GM12873 (cell line): ENCODE data around the gene SDF2L1.

Experiments used
- TF ChIP-seq, protein P1 (sequence below): IDR thresholded peaks from 2 replicates; pipeline ENCODE4 v1.5.1; 2012; ENCODE audit warnings: low read depth, mild to moderate bottlenecking, moderate library complexity, low read length, control low read depth; ENCODE audit not compliant: insufficient read depth; ENCODE audit errors: missing control alignments

The SDF2L1 gene

DNA sequence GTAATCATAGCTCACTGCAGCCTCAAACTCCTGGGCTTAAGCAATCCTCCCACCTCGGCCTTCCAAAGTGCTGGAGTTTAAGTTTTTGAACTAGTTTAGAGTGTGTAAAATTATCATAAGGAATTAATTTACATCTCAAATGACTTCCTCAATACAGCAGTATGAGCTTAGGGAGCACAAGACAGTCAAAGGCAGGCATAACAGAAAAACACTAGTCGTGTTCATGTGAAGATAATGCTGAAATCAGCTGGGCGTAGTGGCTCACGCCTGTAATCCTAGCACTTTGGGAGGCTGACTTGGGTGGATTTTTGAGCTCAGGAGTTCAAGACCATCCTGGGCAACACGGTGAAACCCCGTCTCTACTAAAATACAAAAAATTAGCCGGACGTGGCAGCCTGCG is 38.1 kb upstream of the SDF2L1 start:
- TF ChIP-seq, protein P1, sequence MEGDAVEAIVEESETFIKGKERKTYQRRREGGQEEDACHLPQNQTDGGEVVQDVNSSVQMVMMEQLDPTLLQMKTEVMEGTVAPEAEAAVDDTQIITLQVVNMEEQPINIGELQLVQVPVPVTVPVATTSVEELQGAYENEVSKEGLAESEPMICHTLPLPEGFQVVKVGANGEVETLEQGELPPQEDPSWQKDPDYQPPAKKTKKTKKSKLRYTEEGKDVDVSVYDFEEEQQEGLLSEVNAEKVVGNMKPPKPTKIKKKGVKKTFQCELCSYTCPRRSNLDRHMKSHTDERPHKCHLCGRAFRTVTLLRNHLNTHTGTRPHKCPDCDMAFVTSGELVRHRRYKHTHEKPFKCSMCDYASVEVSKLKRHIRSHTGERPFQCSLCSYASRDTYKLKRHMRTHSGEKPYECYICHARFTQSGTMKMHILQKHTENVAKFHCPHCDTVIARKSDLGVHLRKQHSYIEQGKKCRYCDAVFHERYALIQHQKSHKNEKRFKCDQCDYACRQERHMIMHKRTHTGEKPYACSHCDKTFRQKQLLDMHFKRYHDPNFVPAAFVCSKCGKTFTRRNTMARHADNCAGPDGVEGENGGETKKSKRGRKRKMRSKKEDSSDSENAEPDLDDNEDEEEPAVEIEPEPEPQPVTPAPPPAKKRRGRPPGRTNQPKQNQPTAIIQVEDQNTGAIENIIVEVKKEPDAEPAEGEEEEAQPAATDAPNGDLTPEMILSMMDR, result no peak

DNA sequence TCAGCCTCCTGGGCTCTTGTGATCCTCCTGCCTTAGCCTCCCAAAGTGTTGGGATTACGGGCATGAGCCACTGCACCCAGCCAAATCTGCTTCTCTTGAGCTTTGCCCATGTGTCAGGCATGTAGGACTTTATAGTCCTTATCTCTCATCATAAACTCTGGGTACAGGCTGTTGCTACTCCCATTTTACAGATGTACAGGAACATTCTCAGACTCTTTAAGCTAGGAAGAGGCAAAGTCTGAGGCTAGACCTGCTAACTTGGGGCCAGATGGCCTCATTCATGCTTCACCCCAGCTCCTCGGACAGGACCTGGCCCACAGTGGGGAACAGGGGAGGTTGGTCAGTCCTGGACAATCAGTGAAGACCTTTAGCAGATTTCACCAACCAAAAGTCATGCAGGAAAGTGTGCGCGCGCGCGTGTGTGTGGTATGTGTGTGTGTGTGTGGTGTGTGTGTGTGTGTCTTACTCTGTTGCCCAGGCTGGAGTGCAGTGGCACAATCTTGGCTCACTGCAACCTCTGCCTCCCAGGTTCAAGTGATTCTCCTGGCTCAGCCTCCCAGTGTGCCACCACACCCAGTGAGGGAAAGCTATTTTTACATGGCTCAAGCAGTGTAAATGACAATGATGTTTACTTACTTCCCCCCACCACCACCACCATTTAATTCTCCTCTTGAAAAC is 36.1 kb upstream of the SDF2L1 start:
- TF ChIP-seq, protein P1, result no peak

DNA sequence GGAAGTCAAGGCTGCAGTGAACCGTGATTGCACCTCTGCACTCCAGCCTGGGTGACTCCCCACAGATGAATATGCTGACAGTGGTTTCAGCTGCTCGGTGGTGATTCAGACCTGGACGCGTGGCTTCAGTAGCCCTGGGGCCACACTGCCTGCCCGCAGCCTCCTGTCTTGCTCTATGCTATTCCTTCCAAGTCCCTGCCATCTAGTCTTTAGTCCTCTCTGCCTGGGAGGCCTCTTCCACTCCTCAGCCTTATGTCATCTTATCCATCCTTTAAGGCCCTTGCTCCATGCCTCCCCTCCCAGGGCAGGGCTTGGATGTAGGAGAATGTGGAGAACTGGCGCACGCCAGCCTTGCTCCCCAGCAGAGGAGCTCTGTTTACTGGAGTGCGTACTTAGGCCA is 35.3 kb upstream of the SDF2L1 start:
- TF ChIP-seq, protein P1, result no peak

DNA sequence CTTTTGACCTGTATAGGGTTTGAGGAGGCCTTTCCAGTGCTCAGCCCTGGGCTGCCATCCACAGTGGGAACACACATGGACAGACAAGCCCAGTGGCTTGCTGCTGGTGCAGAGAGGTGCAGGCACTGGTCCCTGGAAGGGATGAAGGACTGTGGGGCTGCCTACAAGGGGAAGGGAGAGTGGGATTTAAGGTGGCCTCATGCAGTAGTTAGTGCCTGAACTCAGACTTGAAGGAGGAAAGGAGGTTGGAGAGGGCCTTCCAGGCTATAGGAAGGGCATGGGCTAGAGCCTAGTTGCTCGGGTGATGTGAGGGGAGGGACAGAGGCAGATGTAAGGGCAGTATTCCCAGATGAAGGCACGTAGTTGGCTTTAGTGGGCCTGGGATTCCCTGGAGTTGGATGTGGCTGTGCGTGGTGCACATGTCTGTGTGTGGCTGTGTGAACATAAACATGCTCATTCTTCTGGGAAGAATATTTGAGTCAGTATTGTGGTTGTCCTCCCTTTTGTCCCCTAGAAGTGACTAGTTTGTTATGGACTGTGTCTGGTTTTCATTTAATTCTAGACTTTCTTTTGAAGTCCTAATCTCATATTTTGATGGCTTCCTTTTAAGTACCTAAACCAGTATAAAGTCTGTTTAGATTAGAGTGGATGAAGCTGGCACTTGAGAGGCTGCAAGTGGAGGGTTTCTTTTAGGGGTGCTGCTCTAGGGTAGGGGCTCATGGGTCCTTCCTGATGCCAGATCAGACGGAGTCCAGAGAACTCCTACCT is 30.7 kb upstream of the SDF2L1 start:
- TF ChIP-seq, protein P1, result no peak

DNA sequence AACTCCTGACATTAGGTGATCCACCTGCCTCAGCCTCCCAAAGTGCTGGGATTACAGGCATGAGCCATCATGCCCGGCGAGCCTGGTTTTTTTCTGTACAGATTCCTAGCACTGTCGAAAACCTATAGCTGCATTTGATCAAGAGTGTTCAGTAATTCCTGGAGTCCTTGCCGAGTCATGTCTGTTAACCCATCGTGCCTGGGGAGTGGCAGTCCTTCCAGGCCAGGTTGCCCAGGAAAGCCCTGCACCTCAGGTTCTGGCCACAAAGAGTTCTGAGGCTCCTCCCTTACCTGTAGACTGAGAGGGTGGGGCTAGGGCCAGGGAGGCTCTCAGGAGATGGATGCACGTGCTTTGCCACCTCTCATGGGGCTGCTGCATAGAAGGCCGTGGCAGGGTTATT is 29.2 kb upstream of the SDF2L1 start:
- TF ChIP-seq, protein P1, result no peak

DNA sequence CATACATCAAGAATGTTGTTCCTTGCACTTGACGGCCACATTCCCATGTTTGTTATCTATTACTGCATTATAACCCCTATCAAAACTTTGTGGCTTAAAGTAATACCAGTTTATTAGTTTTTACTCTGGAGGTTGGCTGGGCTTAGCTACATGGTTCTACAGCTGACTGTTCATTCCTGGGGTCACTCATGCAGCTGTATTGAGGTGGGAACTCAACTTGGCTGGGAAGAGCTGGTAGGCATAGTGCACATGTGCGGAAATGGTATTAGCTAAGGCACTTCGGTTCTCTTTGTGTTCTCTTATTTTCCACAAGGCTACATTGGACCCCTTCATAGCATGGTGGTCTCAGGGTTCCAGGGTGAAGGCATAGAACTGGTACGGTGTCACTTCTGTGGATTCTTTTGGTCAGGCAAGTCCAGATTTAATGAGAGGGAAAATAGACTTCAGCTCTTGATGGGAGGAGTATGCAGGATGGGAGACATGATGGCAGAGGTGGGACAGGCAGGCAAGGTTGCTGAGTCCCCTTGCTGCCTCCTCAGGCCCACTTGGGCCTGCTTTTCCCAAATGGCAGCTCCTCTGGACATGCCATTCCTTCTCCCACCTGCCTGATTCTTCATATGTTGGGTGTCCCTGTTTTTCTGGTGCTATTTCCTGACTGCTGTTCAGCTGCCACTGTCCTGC is 28.4 kb upstream of the SDF2L1 start:
- TF ChIP-seq, protein P1, result no peak

DNA sequence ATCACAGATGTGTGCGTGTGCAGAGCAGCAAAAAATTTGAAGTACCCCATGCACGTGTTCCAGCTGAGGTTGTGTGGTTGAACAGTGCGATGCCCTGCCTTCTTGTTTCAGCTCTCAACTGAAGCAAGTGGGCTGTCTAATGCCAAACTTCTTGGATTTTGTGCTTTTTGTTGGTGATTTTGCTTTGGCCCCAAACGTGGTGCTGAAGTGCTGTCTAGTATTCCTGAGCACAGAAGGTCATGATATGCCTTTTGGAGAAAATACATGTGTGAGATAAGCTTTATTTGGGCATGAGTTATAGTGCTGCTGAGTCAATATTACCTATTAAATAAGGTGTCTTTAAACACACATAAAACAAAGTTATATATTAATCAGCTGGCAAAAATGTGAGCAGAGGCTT is 26.4 kb upstream of the SDF2L1 start:
- TF ChIP-seq, protein P1, result no peak
